CD4-positive, alpha-beta T cell (primary cell): ENCODE data around the gene NT5DC1. TPM values are rescaled to one million over a fixed set of nuclear protein-coding genes. Genes with fewer than 3 reads are reported as not detected.

Source experiments
- ATAC-seq: fragments of 200-7000 bp; cut with Tn5 transposase; one replicate; pipeline ENCODE4 v1.10.0; 2022; ENCODE audit warnings: mild to moderate bottlenecking; ENCODE audit not compliant: poor library complexity
- CTCF ChIA-PET: fragments of 350-600 bp; sonication (Branson Sonifier 250); formaldehyde crosslinking; loops from one replicate; lab custom pipeline; 2021; ENCODE audit warnings: antibody characterized with exemption, inconsistent platforms; lab: Charles Lee
- POLR2A ChIA-PET: fragments of 350-600 bp; sonication (Branson Sonifier 250); formaldehyde crosslinking; loops from one replicate; lab custom pipeline; 2021; ENCODE audit warnings: antibody characterized with exemption, inconsistent platforms; lab: Charles Lee
- DNase-seq, 14 experiments: peaks; one replicate each; pipeline ENCODE4 v3.0.0-alpha.2; 2013 to 2020; ENCODE audit warnings: mixed read lengths in 2 of 14
- H3K27ac ChIP-seq, 2 donors: one replicate each; pipeline versions ENCODE4 v1.5.1 to v1.7.0; 2013; ENCODE audit warnings: low read length in 2 of 2, low read depth in 1 of 2, mild to moderate bottlenecking in 1 of 2
- H3K27me3 ChIP-seq, 2 experiments: 1 replicate in 1 of 2; 2 replicates in 1 of 2; pipeline versions ENCODE4 v1.6.1 to v1.7.0; 2013; ENCODE audit warnings: low read length in 2 of 2, control low read depth in 1 of 2, mild to moderate bottlenecking in 1 of 2, moderate library complexity in 1 of 2; ENCODE audit not compliant: insufficient read depth in 2 of 2, control insufficient read depth in 1 of 2
- H3K36me3 ChIP-seq: one replicate; pipeline ENCODE4 v1.6.1; 2013; ENCODE audit warnings: low read length, control low read depth; ENCODE audit not compliant: insufficient read depth
- H3K4me1 ChIP-seq: one replicate; pipeline ENCODE4 v1.6.1; 2013; ENCODE audit warnings: low read length, control low read depth; ENCODE audit not compliant: insufficient read depth
- H3K4me3 ChIP-seq: one replicate; pipeline ENCODE4 v1.5.1; 2013; ENCODE audit warnings: mild to moderate bottlenecking, low read length, moderate library complexity
- H3K9me3 ChIP-seq, 2 experiments: 1 replicate in 1 of 2; 2 replicates in 1 of 2; pipeline versions ENCODE4 v1.6.1 to v1.7.0; 2013; ENCODE audit warnings: low read length in 2 of 2, mild to moderate bottlenecking in 2 of 2, control low read depth in 1 of 2, moderate library complexity in 1 of 2; ENCODE audit not compliant: control insufficient read depth in 1 of 2, insufficient read depth in 1 of 2
- H3K27ac Mint-ChIP-seq: one replicate; pipeline ENCODE4 v1.8.0; 2020; ENCODE audit warnings: mixed read lengths
- H3K27me3 Mint-ChIP-seq: one replicate; pipeline ENCODE4 v1.8.0; 2021; ENCODE audit warnings: mixed read lengths
- H3K36me3 Mint-ChIP-seq: one replicate; pipeline ENCODE4 v1.8.0; 2021; ENCODE audit warnings: low read depth, mixed read lengths
- H3K4me1 Mint-ChIP-seq: one replicate; pipeline ENCODE4 v1.8.0; 2021; ENCODE audit warnings: low read depth, mixed read lengths
- H3K4me3 Mint-ChIP-seq: one replicate; pipeline ENCODE4 v1.8.0; 2020; ENCODE audit warnings: mild to moderate bottlenecking, mixed read lengths
- H3K9me3 Mint-ChIP-seq: one replicate; pipeline ENCODE4 v1.8.0; 2020; ENCODE audit warnings: mixed read lengths
- CTCF ChIP-seq: fragments of 200-600 bp; IDR thresholded peaks from one replicate; pipeline ENCODE4 v1.8.0; 2022; ENCODE audit warnings: antibody characterized with exemption, mild to moderate bottlenecking
- intact Hi-C, 2 experiments: fragments of 100-400 bp; cut with DNase I in 1 of 2; cut with micrococcal nuclease in 1 of 2; formaldehyde crosslinking; loops; one replicate each; pipeline versions ENCODE4 v1.15.1 to v1.9.0; 2023 to 2025; cut with DNase I, micrococcal nuclease
- total RNA-seq, 174 experiments: library from RNA in 2 of 174; stranded (reverse) in 2 of 174; gene quantifications; one replicate each; pipeline ENCODE4 v1.2.3 and lab custom pipeline; 2021 to 2026

NT5DC1 gene
- total RNA-seq, 2 experiments from 2014 or later, result 24.2 to 27.2 TPM

- H3K27ac Mint-ChIP-seq, result no peak overlapping the region
- CTCF ChIA-PET, result no interaction called here
These were observed 197.6 kb downstream of the NT5DC1 start for GRCh38 chr6:116298273-116298672.

GRCh38 chr6:116298973-116299372 is 198.3 kb downstream of the NT5DC1 start:
- no peak for ATAC-seq
- H3K4me1 Mint-ChIP-seq, result no peaks in the 10 kb centered on the region
- DNase-seq, result no peak
- no peaks in the 10 kb centered on the region for H3K36me3 Mint-ChIP-seq
- no peak overlapping the region for H3K4me3 Mint-ChIP-seq
- H3K27me3 Mint-ChIP-seq, result no peaks in the 10 kb centered on the region
- intact Hi-C loops, result no loop called here
- Histone ChIP-seq H3K4me3 (no peak overlapping the region), H3K27me3 (no peaks in the 10 kb centered on the region), H3K36me3 (no peaks in the 10 kb centered on the region), H3K4me1 (no peaks in the 10 kb centered on the region), H3K27ac (no peak overlapping the region), H3K9me3 (no peaks in the 10 kb centered on the region)
- no peak for TF ChIP-seq CTCF
- H3K9me3 Mint-ChIP-seq, result peaks cover 3% of the 10 kb centered on the region
- ChIA-PET POLR2A (interaction anchor here (1.6 kb wide), 1 partner anchor 20 kb away, joined by 6 read pairs; the partner anchor contains the start of gene TSPYL1), CTCF (no interaction called here)
- H3K27ac Mint-ChIP-seq, result no peak overlapping the region

More at GRCh38 chr6:116298273-116298672, 197.6 kb downstream of the NT5DC1 start:
- H3K4me1 ChIP-seq, result no peaks in the 10 kb centered on the region
- H3K36me3 ChIP-seq, result no peaks in the 10 kb centered on the region
- Mint-ChIP-seq H3K9me3 (peaks cover 3% of the 10 kb centered on the region), H3K4me1 (no peaks in the 10 kb centered on the region), H3K36me3 (no peaks in the 10 kb centered on the region), H3K4me3 (no peak overlapping the region), H3K27me3 (no peaks in the 10 kb centered on the region)
- no peak overlapping the region for H3K27ac ChIP-seq
- no peaks in the 10 kb centered on the region for H3K9me3 ChIP-seq
- H3K4me3 ChIP-seq, result no peak overlapping the region
- DNase-seq, result no peak
- POLR2A ChIA-PET, result interaction anchor here (1.6 kb wide), 1 partner anchor 19 kb away, joined by 6 read pairs; the partner anchor contains the start of gene TSPYL1
- intact Hi-C loops, result no loop called here
- H3K27me3 ChIP-seq, result no peaks in the 10 kb centered on the region
- no peak for TF ChIP-seq CTCF
- ATAC-seq, result no peak

Other genes with a start within 250 kb of the NT5DC1 start
- not detected for gene FRK, start 40.0 kb upstream of the NT5DC1 start, total RNA-seq
- not detected for gene COL10A1, start 25.3 kb downstream of the NT5DC1 start, total RNA-seq
- gene TSPYL4, start 153.2 kb downstream of the NT5DC1 start, total RNA-seq, result 10 to 100 TPM; 35.9 to 37.7 TPM
- gene TSPYL1, start 179.1 kb downstream of the NT5DC1 start, total RNA-seq, result 100 to 1,000 TPM; 225 to 226 TPM